Measurements from ENCODE around the gene ARID1B. TPM values are rescaled to one million over a fixed set of nuclear protein-coding genes. Genes with fewer than 3 reads are reported as not detected.

Gene ARID1B
- total and polyA plus RNA-seq, 12 donors, result 11.2 to 63.2 (median 52.2) TPM

- no peaks in the 10 kb centered on the region for H3K27me3 ChIP-seq
- H3K36me3 ChIP-seq, result peaks cover 0 to 44% (median 5%) of the 10 kb centered on the region in 9 donors
- ATAC-seq (peak in 2 of 8 donors; percentile 16 to 22), DNase-seq (no peak)
- intact Hi-C loops (cut with DNase I), result no loop called here
- H3K9me3 ChIP-seq, result no peaks in the 10 kb centered on the region
- WGBS, 2 donors, result 54 to 58% methylated on average over 8 of the region's 8 CpGs
- no peak overlapping the region for H3K4me3 ChIP-seq
- no peak overlapping the region for H3K27ac ChIP-seq
- TF ChIP-seq CTCF (IDR thresholded peaks at IDR 0.05), result no peak
- H3K4me1 ChIP-seq, result peaks cover 2 to 31% (median 9%) of the 10 kb centered on the region in 9 donors
Observed at GRCh38 chr6:157172231-157172701, 395.1 kb downstream of the ARID1B start.

- intact Hi-C loops (cut with DNase I), result no loop called here
- H3K4me1 ChIP-seq, result peaks cover 2 to 31% (median 9%) of the 10 kb centered on the region in 9 donors
- ATAC-seq (peak in 1 of 8 donors; percentile 21), DNase-seq (no peak)
- H3K36me3 ChIP-seq, result peaks cover 0 to 43% (median 2%) of the 10 kb centered on the region in 9 donors
- TF ChIP-seq CTCF (IDR thresholded peaks at IDR 0.05), result no peak
- H3K27me3 ChIP-seq, result no peaks in the 10 kb centered on the region
- H3K9me3 ChIP-seq, result no peaks in the 10 kb centered on the region
- H3K4me3 ChIP-seq, result no peak overlapping the region
- H3K27ac ChIP-seq, result no peak overlapping the region
- WGBS, 2 donors, result 81 to 87% methylated on average over 5 of the region's 5 CpGs
Observed at GRCh38 chr6:157172830-157173536, 395.8 kb downstream of the ARID1B start.

- Histone ChIP-seq H3K27me3 (no peaks in the 10 kb centered on the region), H3K9me3 (no peaks in the 10 kb centered on the region), H3K4me3 (no peak overlapping the region), H3K4me1 (peaks cover 2 to 30% (median 9%) of the 10 kb centered on the region in 9 donors), H3K36me3 (peaks cover 0 to 35% (median 0%) of the 10 kb centered on the region in 9 donors), H3K27ac (no peak overlapping the region)
- ATAC-seq, result no peak
- intact Hi-C loops (cut with DNase I), result no loop called here
- no peak for TF ChIP-seq CTCF (IDR thresholded peaks at IDR 0.05)
- no peak for DNase-seq
- 97 to 98% methylated on average over 8 of the region's 8 CpGs for WGBS, 2 donors
Observed at GRCh38 chr6:157173776-157174175, 396.6 kb downstream of the ARID1B start.

- intact Hi-C loops (cut with DNase I), result no loop called here
- DNase-seq (no peak), ATAC-seq (no peak)
- no peak overlapping the region for H3K4me3 ChIP-seq
- peaks cover 0 to 28% (median 0%) of the 10 kb centered on the region in 9 donors for H3K36me3 ChIP-seq
- H3K9me3 ChIP-seq, result no peaks in the 10 kb centered on the region
- no peak for TF ChIP-seq CTCF (IDR thresholded peaks at IDR 0.05)
- H3K4me1 ChIP-seq, result peaks cover 2 to 22% (median 9%) of the 10 kb centered on the region in 9 donors
- no peaks in the 10 kb centered on the region for H3K27me3 ChIP-seq
- no peak overlapping the region for H3K27ac ChIP-seq
Observed at GRCh38 chr6:157174731-157175130, 397.6 kb downstream of the ARID1B start.

Measured in heart right ventricle (tissue), 16 donors.